NCI-H146 treated with DMSO at 0.1 percent for 48 hours (cell line): ENCODE data around the gene FAM114A2.
"Not testable (repeated sequence)": the region's sequence is repeated elsewhere in the genome, so short reads cannot be mapped to it uniquely, and the experiment has no call there.

Source experiments
- DNase-seq: peaks from one replicate; lab custom pipeline; 2025; ENCODE audit not compliant: unreplicated experiment; lab: John Stamatoyannopoulos, UW

Gene FAM114A2

GRCh38 chr5:154049636-154050035 lies 10.9 kb upstream of the FAM114A2 start:
- no peak for DNase-seq

- no peak for DNase-seq
Observed at GRCh38 chr5:154047324-154047723, 8.6 kb upstream of the FAM114A2 start.

- DNase-seq, result no peak
Observed at GRCh38 chr5:154046486-154046885, 7.8 kb upstream of the FAM114A2 start.

GRCh38 chr5:154044581-154044980 lies 5.9 kb upstream of the FAM114A2 start:
- no peak for DNase-seq

- DNase-seq, result no peak
Observed at GRCh38 chr5:154044099-154044498, 5.4 kb upstream of the FAM114A2 start.

GRCh38 chr5:154042766-154043165 lies 4.1 kb upstream of the FAM114A2 start:
- DNase-seq, result no peak

GRCh38 chr5:154039458-154039829 lies 734 bp upstream of the FAM114A2 start:
- no peak for DNase-seq

GRCh38 chr5:154038261-154038706 lies 426 bp downstream of the FAM114A2 start:
- peak; percentile 5 for DNase-seq

GRCh38 chr5:154034944-154035343 lies 3.8 kb downstream of the FAM114A2 start:
- no peak for DNase-seq

- no peak for DNase-seq
Observed at GRCh38 chr5:154031937-154032489, 6.7 kb downstream of the FAM114A2 start.

- no peak for DNase-seq
Observed at GRCh38 chr5:154025951-154026350, 12.8 kb downstream of the FAM114A2 start.

- not testable (repeated sequence) for DNase-seq
Observed at GRCh38 chr5:154018919-154019318, 19.8 kb downstream of the FAM114A2 start.

GRCh38 chr5:154015071-154015693 lies 23.5 kb downstream of the FAM114A2 start:
- no peak for DNase-seq

GRCh38 chr5:154010660-154011059 lies 28.1 kb downstream of the FAM114A2 start:
- no peak for DNase-seq

- DNase-seq, result no peak
Observed at GRCh38 chr5:154005648-154006047, 33.1 kb downstream of the FAM114A2 start.

- no peak for DNase-seq
Observed at GRCh38 chr5:154002511-154003020, 36.1 kb downstream of the FAM114A2 start.

- DNase-seq, result no peak
Observed at GRCh38 chr5:154002093-154002492, 36.6 kb downstream of the FAM114A2 start.

GRCh38 chr5:154000703-154001102 lies 38.0 kb downstream of the FAM114A2 start:
- no peak for DNase-seq

GRCh38 chr5:153999995-154000394 lies 38.7 kb downstream of the FAM114A2 start:
- DNase-seq, result no peak

GRCh38 chr5:153998768-153999167 lies 39.9 kb downstream of the FAM114A2 start:
- no peak for DNase-seq

GRCh38 chr5:153998010-153998409 lies 40.7 kb downstream of the FAM114A2 start:
- DNase-seq, result no peak

GRCh38 chr5:153991168-153991567 lies 47.5 kb downstream of the FAM114A2 start:
- DNase-seq, result no peak

- no peak for DNase-seq
Observed at GRCh38 chr5:153988510-153988909, 50.2 kb downstream of the FAM114A2 start.
